Measurements from ENCODE around the gene MOB3B. TPM values are rescaled to one million over a fixed set of nuclear protein-coding genes. Genes with fewer than 3 reads are reported as not detected.

MOB3B gene
- polyA plus RNA-seq, 2 of the 4 experiments (the other 2 are of a cell fraction), result 6.0 to 6.4 TPM

DNA sequence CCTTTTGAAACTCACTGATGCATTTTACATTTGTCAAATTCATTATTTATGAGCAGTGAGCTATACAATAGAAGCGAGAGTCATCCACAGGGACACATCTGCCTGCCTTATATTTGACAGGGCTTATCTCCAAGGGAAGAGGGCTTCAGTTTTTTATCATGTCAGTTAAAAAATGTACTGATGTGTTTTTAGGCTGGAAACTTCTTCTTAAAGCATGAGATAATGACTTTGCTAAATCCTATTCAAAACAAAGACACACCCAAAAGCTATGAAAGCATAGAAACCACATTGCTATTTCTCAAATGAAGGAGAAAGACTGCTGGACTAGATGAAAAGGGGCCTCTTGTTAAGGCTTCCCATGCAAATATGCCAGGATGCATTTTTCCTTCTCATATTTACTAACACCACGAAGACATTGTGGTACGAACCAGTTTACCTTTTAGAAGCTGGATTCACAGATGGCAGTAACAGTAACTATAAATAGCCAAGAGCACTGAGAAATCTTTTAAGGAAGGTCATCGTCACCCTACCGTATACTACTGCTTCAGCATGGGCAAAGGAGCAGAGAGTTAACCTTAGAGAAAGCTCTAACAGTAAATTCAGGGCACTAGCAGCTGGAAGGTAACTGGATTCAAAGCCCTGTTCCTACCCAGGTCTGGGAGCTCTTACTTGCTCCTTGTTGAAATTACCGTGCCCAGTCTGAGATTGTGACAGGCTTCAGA is 91.8 kb downstream of the MOB3B start:
- no peak for FAIRE-seq
- H3K4me2 ChIP-seq, result peak overlapping the region; percentile 45; the same call in 2 of the 3 replicates
- no peak for TF ChIP-seq CHD2 (IDR thresholded peaks at IDR 0.05; ENCODE audit: low read length, partially characterized antibody)
- TF ChIP-seq MAZ (IDR thresholded peaks at IDR 0.05; ENCODE audit: borderline replicate concordance, low read depth, low read length), result no peak
- no peak for TF ChIP-seq SMC3 (IDR thresholded peaks at IDR 0.05)
- TF ChIP-seq RARB (CRISPR knock-in tag; IDR thresholded peaks at IDR 0.05), result no peak
- TF ChIP-seq, protein P1, sequence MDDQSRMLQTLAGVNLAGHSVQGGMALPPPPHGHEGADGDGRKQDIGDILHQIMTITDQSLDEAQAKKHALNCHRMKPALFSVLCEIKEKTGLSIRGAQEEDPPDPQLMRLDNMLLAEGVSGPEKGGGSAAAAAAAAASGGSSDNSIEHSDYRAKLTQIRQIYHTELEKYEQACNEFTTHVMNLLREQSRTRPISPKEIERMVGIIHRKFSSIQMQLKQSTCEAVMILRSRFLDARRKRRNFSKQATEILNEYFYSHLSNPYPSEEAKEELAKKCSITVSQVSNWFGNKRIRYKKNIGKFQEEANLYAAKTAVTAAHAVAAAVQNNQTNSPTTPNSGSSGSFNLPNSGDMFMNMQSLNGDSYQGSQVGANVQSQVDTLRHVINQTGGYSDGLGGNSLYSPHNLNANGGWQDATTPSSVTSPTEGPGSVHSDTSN (IDR thresholded peaks at IDR 0.05), result no peak
- no peak for TF ChIP-seq TP53 (CRISPR knock-in tag; IDR thresholded peaks at IDR 0.05)
- TF ChIP-seq RCOR1 (IDR thresholded peaks at IDR 0.05; ENCODE audit: low read depth, low read length), result no peak
- no peak for TF ChIP-seq POLR2A (IDR thresholded peaks at IDR 0.05; ENCODE audit: low read length)
- ChIA-PET CTCF (interaction anchor here (1.0 to 2.6 kb wide), 10 partner anchors 8 to 105 kb away, joined by 3 to 9 read pairs (median 3); partner anchors contain the start of gene IFNK), POLR2A (no interaction called here)
- peak overlapping the region; percentile 54 to 62; a peak in 5 of 6 replicates for H3K27ac ChIP-seq
- peaks cover 44% of the 10 kb centered on the region for H3K4me1 ChIP-seq
- no peak overlapping the region for H3K4me3 ChIP-seq
- no peak for ATAC-seq
- DNase-seq (ENCODE audit: low read depth in 1 of 2, low spot score in 1 of 2), result no peak
- 76% methylated on average over 6 of the region's 6 CpGs for WGBS (ENCODE audit: missing lambda C conversion rate)
- H3K9me3 ChIP-seq, result no peaks in the 10 kb centered on the region

DNA sequence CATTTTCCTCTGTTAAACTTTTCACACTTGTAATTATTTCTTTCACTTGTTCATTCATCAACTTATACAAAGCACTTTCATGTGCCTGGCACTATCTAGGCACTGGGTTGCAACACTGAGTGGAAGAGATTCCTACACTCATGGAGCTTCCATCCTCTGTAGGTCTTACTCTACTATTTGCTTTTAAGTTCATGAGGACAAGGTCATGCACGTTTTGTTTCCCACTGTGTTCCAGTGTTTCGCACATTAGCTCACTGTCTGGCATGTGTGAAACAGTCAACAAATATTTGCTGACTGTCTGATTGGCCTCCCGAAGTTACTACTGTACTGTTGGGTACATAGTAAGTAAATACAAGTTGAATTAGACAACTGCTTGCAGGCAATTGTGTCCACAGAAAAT is 93.4 kb downstream of the MOB3B start:
- CTCF ChIA-PET, result interaction anchor here (1.1 to 1.5 kb wide), 5 partner anchors 10 to 100 kb away, joined by 3 to 6 read pairs (median 3); no protein-coding TSS in a partner anchor
- Histone ChIP-seq H3K4me1 (peaks cover 54% of the 10 kb centered on the region), H3K27ac (peak overlapping the region; percentile 62 to 71; a peak in 5 of 6 replicates), H3K9me3 (no peaks in the 10 kb centered on the region), H3K4me2 (peak overlapping the region; percentile 45), H3K4me3 (no peak overlapping the region)
- WGBS (ENCODE audit: missing lambda C conversion rate), result 0% methylated on average over 3 of the region's 3 CpGs
- peak; percentile 46 for FAIRE-seq
- peak; percentile 92 to 94 for ATAC-seq
- peak in 1 of 2 experiments; percentile 86 for DNase-seq (ENCODE audit: low read depth in 1 of 2, low spot score in 1 of 2)
- POLR2A ChIA-PET, result no interaction called here
- TF ChIP-seq, protein P2, sequence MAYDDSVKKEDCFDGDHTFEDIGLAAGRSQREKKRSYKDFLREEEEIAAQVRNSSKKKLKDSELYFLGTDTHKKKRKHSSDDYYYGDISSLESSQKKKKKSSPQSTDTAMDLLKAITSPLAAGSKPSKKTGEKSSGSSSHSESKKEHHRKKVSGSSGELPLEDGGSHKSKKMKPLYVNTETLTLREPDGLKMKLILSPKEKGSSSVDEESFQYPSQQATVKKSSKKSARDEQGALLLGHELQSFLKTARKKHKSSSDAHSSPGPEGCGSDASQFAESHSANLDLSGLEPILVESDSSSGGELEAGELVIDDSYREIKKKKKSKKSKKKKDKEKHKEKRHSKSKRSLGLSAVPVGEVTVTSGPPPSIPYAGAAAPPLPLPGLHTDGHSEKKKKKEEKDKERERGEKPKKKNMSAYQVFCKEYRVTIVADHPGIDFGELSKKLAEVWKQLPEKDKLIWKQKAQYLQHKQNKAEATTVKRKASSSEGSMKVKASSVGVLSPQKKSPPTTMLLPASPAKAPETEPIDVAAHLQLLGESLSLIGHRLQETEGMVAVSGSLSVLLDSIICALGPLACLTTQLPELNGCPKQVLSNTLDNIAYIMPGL (CRISPR knock-in tag; IDR thresholded peaks at IDR 0.05; ENCODE audit: borderline replicate concordance), result no peak
- TF ChIP-seq, protein P3, sequence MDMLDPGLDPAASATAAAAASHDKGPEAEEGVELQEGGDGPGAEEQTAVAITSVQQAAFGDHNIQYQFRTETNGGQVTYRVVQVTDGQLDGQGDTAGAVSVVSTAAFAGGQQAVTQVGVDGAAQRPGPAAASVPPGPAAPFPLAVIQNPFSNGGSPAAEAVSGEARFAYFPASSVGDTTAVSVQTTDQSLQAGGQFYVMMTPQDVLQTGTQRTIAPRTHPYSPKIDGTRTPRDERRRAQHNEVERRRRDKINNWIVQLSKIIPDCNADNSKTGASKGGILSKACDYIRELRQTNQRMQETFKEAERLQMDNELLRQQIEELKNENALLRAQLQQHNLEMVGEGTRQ (IDR thresholded peaks at IDR 0.05), result no peak
- peak; percentile 28 to 44; a peak in 2 of 5 replicates for TF ChIP-seq EP300 (IDR thresholded peaks at IDR 0.05)
- TF ChIP-seq JUN (IDR thresholded peaks at IDR 0.05), result 0 out of 5 replicates have a peak, but pooled peaks of 1 of the 2 experiments have one; percentile 27
- no peak for TF ChIP-seq HOXB13 (CRISPR knock-in tag; IDR thresholded peaks at IDR 0.05; ENCODE audit: low read depth)
- TF ChIP-seq ZNF302 (CRISPR knock-in tag; IDR thresholded peaks at IDR 0.05), result no peak
- TF ChIP-seq EHF (CRISPR knock-in tag; IDR thresholded peaks at IDR 0.05), result no peak
- peak; percentile 31; the same call in 2 of the 3 replicates for TF ChIP-seq SMC3 (IDR thresholded peaks at IDR 0.05)
- TF ChIP-seq CBX8 (IDR thresholded peaks at IDR 0.05), result no peak
- TF ChIP-seq, protein P4, sequence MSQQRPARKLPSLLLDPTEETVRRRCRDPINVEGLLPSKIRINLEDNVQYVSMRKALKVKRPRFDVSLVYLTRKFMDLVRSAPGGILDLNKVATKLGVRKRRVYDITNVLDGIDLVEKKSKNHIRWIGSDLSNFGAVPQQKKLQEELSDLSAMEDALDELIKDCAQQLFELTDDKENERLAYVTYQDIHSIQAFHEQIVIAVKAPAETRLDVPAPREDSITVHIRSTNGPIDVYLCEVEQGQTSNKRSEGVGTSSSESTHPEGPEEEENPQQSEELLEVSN (IDR thresholded peaks at IDR 0.05; ENCODE audit: borderline replicate concordance, low read depth), result no peak
- no peak for TF ChIP-seq NPAS2 (CRISPR knock-in tag; IDR thresholded peaks at IDR 0.05; ENCODE audit: borderline replicate concordance)
- no peak for TF ChIP-seq RCOR1 (IDR thresholded peaks at IDR 0.05; ENCODE audit: low read depth, low read length)
- no peak for TF ChIP-seq NFE2L2 (conservative IDR thresholded peaks at IDR 0.05; ENCODE audit: low read length)
- TF ChIP-seq, protein P1 (IDR thresholded peaks at IDR 0.05), result no peak
- TF ChIP-seq FOSB (CRISPR knock-in tag; IDR thresholded peaks at IDR 0.05), result no peak
- no peak for TF ChIP-seq EHMT2 (IDR thresholded peaks at IDR 0.05; ENCODE audit: low read depth)
- TF ChIP-seq FOSL2 (IDR thresholded peaks at IDR 0.05), result no peak
- peak; percentile 75 for TF ChIP-seq FOSL2 (CRISPR knock-in tag; IDR thresholded peaks at IDR 0.05)
- TF ChIP-seq HOXB5 (CRISPR knock-in tag; IDR thresholded peaks at IDR 0.05), result no peak
- no peak for TF ChIP-seq NR3C1 (IDR thresholded peaks at IDR 0.05)
- TF ChIP-seq, protein P5, sequence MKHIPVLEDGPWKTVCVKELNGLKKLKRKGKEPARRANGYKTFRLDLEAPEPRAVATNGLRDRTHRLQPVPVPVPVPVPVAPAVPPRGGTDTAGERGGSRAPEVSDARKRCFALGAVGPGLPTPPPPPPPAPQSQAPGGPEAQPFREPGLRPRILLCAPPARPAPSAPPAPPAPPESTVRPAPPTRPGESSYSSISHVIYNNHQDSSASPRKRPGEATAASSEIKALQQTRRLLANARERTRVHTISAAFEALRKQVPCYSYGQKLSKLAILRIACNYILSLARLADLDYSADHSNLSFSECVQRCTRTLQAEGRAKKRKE (CRISPR knock-in tag; IDR thresholded peaks at IDR 0.05; ENCODE audit: low read depth), result no peak
- TF ChIP-seq, protein P6, sequence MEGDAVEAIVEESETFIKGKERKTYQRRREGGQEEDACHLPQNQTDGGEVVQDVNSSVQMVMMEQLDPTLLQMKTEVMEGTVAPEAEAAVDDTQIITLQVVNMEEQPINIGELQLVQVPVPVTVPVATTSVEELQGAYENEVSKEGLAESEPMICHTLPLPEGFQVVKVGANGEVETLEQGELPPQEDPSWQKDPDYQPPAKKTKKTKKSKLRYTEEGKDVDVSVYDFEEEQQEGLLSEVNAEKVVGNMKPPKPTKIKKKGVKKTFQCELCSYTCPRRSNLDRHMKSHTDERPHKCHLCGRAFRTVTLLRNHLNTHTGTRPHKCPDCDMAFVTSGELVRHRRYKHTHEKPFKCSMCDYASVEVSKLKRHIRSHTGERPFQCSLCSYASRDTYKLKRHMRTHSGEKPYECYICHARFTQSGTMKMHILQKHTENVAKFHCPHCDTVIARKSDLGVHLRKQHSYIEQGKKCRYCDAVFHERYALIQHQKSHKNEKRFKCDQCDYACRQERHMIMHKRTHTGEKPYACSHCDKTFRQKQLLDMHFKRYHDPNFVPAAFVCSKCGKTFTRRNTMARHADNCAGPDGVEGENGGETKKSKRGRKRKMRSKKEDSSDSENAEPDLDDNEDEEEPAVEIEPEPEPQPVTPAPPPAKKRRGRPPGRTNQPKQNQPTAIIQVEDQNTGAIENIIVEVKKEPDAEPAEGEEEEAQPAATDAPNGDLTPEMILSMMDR (IDR thresholded peaks at IDR 0.05), result no peak
- TF ChIP-seq, protein P7, sequence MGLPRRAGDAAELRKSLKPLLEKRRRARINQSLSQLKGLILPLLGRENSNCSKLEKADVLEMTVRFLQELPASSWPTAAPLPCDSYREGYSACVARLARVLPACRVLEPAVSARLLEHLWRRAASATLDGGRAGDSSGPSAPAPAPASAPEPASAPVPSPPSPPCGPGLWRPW (IDR thresholded peaks at IDR 0.05), result no peak
- TF ChIP-seq HEYL (CRISPR knock-in tag; IDR thresholded peaks at IDR 0.05), result no peak
